ENCODE measurements around the gene ASB18. TPM values are rescaled to one million over a fixed set of nuclear protein-coding genes. Genes with fewer than 3 reads are reported as not detected.

The ASB18 gene
- total and polyA plus RNA-seq, 2 experiments from 2014 or later: not detected

DNA sequence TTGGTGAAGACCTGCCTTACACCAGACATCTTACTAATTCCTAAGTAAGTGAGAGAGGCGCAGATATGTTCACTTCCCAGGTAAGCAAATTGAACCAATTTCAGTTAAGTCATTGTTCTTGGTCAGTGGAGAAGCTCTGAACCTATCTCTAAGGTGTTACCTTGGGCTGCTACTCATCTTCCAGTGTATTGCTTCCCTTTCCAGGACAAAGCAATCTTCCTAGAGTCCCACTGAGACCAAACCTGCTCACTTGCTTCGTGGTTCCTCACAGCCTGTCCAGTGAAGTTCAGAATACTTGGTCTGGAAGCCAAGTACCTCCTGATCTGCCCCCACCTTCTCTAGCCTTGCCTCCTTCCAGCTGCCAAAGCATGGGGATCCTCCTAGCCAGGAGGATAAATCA is 73.5 kb downstream of the ASB18 start (continued):
- TF ChIP-seq CREB1 (CRISPR knock-in tag; IDR thresholded peaks at IDR 0.05; ENCODE audit: low read depth) (no peak), ZNF114 (CRISPR knock-in tag; IDR thresholded peaks at IDR 0.05) (no peak)
- TF ChIP-seq, protein P1, sequence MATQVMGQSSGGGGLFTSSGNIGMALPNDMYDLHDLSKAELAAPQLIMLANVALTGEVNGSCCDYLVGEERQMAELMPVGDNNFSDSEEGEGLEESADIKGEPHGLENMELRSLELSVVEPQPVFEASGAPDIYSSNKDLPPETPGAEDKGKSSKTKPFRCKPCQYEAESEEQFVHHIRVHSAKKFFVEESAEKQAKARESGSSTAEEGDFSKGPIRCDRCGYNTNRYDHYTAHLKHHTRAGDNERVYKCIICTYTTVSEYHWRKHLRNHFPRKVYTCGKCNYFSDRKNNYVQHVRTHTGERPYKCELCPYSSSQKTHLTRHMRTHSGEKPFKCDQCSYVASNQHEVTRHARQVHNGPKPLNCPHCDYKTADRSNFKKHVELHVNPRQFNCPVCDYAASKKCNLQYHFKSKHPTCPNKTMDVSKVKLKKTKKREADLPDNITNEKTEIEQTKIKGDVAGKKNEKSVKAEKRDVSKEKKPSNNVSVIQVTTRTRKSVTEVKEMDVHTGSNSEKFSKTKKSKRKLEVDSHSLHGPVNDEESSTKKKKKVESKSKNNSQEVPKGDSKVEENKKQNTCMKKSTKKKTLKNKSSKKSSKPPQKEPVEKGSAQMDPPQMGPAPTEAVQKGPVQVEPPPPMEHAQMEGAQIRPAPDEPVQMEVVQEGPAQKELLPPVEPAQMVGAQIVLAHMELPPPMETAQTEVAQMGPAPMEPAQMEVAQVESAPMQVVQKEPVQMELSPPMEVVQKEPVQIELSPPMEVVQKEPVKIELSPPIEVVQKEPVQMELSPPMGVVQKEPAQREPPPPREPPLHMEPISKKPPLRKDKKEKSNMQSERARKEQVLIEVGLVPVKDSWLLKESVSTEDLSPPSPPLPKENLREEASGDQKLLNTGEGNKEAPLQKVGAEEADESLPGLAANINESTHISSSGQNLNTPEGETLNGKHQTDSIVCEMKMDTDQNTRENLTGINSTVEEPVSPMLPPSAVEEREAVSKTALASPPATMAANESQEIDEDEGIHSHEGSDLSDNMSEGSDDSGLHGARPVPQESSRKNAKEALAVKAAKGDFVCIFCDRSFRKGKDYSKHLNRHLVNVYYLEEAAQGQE (IDR thresholded peaks at IDR 0.05; ENCODE audit: unreplicated experiment): no peak

DNA sequence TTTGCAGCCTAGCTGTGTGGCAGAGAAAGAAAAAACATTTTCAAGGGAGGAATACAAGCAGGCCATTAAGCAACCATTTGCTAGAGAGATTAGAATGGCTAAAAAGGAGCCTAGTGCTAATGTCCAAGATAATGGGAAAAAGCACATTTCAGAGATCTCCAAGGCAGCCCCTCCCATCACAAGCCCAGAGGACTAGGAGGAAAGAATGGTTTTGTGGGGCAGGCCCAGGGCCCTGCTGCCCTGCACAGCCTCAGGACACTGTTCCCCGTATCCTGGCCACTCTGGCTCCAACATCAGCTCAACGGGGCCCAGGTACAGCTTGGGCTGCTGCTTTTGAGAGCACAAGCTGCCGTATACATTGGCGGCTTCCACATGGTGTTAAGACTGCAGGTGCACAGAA is 79.5 kb downstream of the ASB18 start:
- Histone ChIP-seq H3K4me3 (no peak overlapping the region), H4K20me1 (replicated peaks; ENCODE audit: insufficient read depth) (no peaks in the 10 kb centered on the region), H3K4me1 (ENCODE audit: insufficient read depth) (peaks cover 10% of the 10 kb centered on the region), H3K27me3 (ENCODE audit: insufficient read depth) (peaks cover 10% of the 10 kb centered on the region), H3K27ac (ENCODE audit: low read depth) (no peak overlapping the region), H3K9me2 (ENCODE audit: insufficient read depth) (no peaks in the 10 kb centered on the region), H3K4me2 (no peak overlapping the region), H3K36me3 (ENCODE audit: insufficient read depth) (no peaks in the 10 kb centered on the region; the same call in 1 of the 2 replicates), H3F3A (replicated peaks; ENCODE audit: low read depth) (0 out of 2 replicates have a peak, but pooled peaks cover 1% of the 10 kb centered on the region), H2AFZ (no peak overlapping the region), H3K79me2 (replicated peaks; ENCODE audit: insufficient read depth) (no peaks in the 10 kb centered on the region)
- peaks cover 11% of the 10 kb centered on the region for H3K4me1 Mint-ChIP-seq
- no peak overlapping the region for H3K4me3 Mint-ChIP-seq
- H3K27ac Mint-ChIP-seq: no peak overlapping the region
- H3K27me3 Mint-ChIP-seq (ENCODE audit: insufficient read depth, low read depth, poor library complexity): peaks cover 8% of the 10 kb centered on the region
- DNase-seq (ENCODE audit: low spot score) (no peak), ATAC-seq (no peak)
- H3K9me3 Mint-ChIP-seq: peaks cover 22% of the 10 kb centered on the region
- H3K36me3 Mint-ChIP-seq (ENCODE audit: low read depth): peaks cover 3% of the 10 kb centered on the region; the same call in 2 of the 3 replicates
- TF ChIP-seq JUNB (IDR thresholded peaks at IDR 0.05; ENCODE audit: unreplicated experiment) (no peak), CREB1 (CRISPR knock-in tag; IDR thresholded peaks at IDR 0.05; ENCODE audit: low read depth) (no peak), ZNF114 (CRISPR knock-in tag; IDR thresholded peaks at IDR 0.05) (no peak), ZNF331 (CRISPR knock-in tag; IDR thresholded peaks at IDR 0.05; ENCODE audit: low read depth) (no peak), EZH2phosphoT487 (IDR thresholded peaks at IDR 0.05; ENCODE audit: unreplicated experiment) (no peak), NANOG (IDR thresholded peaks at IDR 0.05; ENCODE audit: borderline replicate concordance) (no peak), POLR2AphosphoS5 (IDR thresholded peaks at IDR 0.05; ENCODE audit: low read depth) (no peak), STAT1 (IDR thresholded peaks at IDR 0.05; ENCODE audit: unreplicated experiment) (no peak)
- TF ChIP-seq, protein P2, sequence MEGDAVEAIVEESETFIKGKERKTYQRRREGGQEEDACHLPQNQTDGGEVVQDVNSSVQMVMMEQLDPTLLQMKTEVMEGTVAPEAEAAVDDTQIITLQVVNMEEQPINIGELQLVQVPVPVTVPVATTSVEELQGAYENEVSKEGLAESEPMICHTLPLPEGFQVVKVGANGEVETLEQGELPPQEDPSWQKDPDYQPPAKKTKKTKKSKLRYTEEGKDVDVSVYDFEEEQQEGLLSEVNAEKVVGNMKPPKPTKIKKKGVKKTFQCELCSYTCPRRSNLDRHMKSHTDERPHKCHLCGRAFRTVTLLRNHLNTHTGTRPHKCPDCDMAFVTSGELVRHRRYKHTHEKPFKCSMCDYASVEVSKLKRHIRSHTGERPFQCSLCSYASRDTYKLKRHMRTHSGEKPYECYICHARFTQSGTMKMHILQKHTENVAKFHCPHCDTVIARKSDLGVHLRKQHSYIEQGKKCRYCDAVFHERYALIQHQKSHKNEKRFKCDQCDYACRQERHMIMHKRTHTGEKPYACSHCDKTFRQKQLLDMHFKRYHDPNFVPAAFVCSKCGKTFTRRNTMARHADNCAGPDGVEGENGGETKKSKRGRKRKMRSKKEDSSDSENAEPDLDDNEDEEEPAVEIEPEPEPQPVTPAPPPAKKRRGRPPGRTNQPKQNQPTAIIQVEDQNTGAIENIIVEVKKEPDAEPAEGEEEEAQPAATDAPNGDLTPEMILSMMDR (conservative IDR thresholded peaks at IDR 0.05; ENCODE audit: low read depth in 2 of 2): no peak
- TF ChIP-seq, protein P1 (IDR thresholded peaks at IDR 0.05; ENCODE audit: unreplicated experiment): no peak
- TF ChIP-seq, protein P3, sequence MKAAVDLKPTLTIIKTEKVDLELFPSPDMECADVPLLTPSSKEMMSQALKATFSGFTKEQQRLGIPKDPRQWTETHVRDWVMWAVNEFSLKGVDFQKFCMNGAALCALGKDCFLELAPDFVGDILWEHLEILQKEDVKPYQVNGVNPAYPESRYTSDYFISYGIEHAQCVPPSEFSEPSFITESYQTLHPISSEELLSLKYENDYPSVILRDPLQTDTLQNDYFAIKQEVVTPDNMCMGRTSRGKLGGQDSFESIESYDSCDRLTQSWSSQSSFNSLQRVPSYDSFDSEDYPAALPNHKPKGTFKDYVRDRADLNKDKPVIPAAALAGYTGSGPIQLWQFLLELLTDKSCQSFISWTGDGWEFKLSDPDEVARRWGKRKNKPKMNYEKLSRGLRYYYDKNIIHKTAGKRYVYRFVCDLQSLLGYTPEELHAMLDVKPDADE (IDR thresholded peaks at IDR 0.05): no peak

Measured in GM23338 (cell line).